GM21360 (cell line): Measurements from ENCODE around the gene SARDH.
"Not testable (repeated sequence)": the region's sequence is repeated elsewhere in the genome, so short reads cannot be mapped to it uniquely, and the experiment has no call there.

Source experiments
- ATAC-seq: cut with Tn5 transposase; IDR thresholded peaks from one replicate; pipeline ENCODE4 v1.9.1; 2021; ENCODE audit warnings: mild to moderate bottlenecking, moderate library complexity; ENCODE audit not compliant: unreplicated experiment

The SARDH gene

DNA sequence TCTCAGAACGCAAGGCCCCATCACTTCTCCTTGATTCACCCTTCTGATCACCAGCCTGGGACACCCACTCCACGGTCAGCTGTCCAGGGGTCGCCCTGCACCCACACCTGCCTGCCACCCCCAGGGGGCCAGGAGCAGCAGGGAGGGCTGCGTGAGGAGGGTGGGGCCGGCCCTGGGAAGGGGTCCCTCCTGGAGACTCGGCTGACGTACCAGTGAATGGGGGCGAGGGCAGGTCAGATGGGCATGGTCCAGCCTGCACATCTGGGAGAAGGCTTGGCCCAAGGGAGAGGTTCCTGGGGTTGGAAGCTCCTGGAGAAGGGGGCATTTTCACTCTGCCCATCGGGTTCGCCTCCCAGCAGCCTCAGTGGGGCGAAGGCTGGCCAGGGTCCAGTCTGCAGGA, 21.8 kb upstream of the SARDH start:
- ATAC-seq = no peak

DNA sequence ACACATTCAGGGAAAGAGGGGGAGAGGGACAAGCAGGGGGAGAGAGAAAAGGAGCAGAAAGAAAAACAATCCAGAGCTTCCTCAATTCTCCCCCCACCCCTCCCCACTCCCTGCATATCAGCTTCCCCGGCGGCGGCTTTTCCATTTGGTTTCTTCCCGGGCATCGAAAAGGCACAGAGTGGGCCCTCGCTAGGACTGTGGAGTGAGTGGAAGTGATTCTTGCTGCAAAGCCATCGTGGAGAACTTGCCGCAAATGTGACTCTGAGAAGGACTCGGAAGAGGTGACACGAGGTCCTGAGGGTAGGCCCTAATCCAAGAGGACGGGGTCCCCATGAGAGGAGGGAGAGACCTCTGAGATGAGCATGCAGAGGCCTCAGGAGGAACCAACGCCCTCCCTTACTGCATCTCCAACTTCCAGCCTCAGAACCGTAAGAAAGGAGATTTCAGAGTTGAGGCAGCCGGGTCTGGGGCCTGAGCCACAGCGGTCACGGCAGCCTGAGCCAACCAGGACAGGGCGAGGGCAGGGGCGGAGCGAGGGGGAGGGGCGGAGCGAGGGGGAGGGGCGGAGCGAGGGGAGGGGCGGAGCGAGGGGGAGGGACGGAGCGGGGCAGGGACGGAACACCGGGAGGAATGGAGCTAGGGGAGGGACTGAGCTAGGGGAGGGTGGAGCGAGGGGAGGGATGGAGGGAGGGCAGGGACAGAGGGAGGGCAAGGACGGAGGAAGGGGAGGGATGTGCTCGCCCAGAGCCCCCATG, 21.2 kb upstream of the SARDH start:
- no peak for ATAC-seq

DNA sequence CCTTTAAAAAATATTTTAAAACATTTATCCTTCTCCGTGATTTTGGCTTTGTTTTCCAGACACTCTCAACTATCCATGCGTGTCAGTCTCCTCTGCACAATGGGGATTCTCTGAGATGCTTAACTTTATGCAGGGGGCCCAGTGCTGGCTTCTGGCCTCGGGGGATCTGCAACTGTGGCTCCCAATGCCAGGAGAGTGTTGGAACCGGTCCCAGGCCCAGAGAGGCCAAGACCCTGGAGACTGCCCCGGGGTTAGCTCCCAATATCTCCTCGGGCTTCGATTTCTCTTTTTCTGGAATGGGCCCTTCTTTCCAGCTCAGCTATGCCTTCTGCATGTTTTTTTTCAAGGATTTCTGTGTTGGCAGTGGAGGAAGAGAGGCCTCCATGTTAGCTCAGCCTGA, 20.1 kb upstream of the SARDH start:
- ATAC-seq = no peak

DNA sequence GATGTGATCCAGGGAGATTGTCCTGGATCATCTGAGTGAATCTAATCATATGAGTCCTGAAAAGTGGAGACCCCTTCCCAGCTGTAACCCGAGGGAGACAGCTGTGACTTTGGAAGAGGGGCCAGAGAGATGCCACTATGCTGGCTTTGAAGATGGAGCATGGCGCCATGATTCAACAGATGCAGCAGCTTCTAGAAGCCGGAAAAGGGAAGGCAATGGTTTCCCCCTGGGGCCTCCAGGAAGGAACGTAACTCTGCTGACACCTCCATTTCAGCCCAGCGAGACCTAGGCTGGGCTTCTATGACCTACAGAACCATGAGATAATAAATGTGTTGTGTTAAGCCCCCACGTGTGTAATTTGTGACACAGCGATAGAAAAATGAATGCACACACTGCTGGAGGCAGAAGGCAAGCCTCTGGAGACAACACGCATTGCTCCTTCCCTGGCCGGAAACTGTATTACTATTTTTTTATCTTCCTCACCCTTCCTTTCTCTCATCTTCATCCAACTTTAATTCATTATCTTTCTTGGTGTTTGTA, 16.6 kb upstream of the SARDH start:
- ATAC-seq = no peak

DNA sequence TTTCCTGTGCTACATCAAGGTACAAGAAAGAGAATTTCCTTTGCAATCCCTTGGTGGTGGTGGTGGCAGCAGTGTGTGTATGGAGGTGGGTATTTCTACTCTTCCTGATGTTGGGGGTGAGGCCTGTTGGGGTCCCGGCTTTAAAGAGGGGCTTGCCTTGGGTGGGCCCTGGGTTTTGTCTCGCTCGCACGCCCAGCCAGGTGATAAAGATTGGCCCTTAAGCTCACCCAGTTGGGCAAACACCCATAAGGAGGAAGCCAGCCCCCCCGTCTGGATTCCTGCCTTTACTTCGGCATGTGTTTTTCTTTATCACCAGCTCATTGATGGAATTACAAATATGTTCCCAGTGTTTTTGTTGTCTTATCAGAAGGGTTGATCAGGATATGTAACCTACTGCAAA, 16.0 kb upstream of the SARDH start:
- ATAC-seq = no peak

DNA sequence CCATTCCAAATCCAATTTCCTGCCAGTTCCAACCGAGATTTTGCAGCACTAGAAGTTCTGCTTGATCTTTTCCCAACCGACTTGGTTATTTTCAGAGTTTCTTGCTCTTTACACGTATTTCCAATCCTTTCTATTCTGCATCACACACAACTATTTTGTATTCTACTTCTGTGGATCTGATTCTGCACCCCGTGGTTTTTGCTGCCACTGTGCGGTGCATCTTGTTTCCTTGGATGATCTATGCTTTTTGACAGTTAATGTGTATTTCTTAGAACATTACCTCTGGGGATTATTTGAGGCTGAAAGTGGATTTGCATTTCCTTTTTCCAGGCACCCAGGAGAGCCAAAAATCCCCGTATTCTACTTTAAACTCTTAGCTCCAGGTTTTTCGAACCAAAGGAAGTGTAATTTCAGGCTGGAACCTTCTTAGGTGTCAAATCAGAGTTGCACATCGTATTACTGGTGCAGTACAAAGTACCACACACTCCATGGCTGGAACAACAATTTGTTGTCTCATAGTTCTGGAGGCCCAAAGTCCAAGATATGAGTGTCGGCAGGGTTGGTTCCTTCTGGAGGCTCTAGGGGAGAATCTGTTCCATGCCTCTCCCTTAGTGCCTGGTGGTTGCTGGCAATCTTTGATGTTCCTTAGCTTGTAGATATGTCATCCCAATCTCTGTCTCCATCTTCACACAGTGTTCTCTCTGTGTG, 14.7 kb upstream of the SARDH start:
- ATAC-seq = no peak

DNA sequence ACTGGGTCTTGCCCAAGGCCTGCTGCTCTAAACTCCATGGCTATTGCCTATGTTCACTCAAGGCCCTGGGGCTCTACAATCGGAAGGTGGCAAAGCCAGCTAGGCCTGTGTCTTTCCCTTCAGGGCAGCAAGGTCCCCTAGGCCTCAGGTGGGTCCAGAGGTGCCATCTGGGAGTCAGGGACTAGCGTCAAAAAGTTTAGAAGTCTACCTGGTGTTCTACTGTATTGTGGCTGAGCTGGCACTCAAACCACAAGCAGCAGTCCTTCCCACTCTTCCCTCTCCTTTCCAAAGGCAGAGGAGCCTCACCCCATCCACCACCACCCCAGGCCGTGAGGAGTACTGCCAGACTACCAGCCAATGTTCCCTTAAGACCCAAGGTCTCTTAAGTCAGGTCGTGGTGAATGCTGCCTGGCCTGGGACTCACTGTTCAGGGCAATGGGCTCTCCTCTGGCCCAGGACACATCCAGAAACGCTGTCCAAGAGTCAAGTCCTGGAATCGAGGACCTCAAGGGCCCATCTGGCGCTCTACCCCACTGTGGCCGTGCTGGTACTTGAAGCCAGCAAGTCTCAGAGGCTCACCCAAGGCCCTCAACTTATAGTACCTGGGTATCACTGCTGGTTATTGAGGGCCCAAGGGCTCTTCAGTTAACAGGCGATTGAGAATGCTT, 13.0 kb upstream of the SARDH start:
- ATAC-seq = no peak

DNA sequence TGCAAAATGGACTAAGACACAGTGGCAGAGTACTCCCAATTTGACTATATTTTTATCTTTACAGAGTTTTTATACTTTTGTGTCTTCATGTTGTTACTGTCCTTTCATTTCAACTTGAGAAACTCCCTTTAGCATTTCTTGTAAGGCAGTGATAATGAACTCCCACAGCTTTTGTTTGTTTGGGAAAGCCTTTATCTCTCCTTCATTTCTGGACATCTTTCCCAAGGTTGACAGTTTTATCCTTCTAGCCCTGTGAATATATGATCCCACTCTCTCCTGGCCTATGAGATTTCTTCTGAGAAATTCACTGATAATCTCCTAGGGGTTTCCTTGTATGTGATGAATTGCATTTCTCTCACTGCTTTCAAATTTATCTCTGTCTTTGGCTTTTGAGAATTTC, 9.2 kb upstream of the SARDH start:
- no peak for ATAC-seq

DNA sequence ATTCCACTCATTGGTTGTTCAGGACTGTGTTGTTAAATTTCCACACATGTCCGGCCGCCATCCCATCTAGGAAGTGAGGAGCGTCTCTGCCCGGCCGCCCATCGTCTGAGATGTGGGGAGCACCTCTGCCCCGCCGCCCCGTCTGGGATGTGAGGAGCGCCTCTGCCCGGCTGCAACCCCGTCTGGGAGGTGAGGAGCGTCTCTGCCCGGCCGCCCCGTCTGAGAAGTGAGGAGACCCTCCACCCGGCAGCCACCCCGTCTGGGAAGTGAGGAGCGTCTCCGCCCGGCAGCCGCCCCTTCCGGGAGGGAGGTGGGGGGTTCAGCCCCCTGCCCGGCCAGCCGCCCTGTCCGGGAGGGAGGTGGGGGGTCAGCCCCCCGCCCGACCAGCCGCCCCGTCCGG, 6.4 kb upstream of the SARDH start:
- not testable (repeated sequence) for ATAC-seq

DNA sequence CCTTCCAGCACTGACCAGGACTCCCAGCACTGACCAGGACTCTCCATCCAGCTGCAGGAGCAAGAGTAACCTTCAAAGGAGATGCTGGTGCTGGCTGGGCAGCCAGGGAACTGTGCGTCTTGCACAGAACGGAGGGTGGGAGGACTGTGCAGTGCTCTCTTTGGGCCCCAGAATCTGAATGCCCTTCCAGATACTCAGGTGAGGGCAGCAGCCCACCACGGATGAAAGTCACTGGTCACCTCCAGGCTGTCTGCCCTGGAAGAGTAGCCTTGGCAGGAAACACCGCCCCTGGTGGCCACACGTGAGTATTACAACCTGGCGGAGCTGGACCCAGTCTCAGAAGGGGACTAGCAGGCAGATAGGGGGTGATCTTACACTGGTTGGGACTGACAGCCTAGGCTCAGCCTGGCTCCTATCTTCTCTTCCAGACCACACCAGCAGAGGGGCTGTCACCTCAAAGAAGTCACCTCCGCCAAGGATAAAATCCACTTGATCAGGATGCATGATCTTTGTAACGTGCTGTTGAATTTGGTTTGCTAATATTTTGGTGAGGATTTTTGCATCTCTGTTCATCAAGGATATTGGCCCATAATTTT, 4.8 kb upstream of the SARDH start:
- peak; percentile 76 for ATAC-seq

DNA sequence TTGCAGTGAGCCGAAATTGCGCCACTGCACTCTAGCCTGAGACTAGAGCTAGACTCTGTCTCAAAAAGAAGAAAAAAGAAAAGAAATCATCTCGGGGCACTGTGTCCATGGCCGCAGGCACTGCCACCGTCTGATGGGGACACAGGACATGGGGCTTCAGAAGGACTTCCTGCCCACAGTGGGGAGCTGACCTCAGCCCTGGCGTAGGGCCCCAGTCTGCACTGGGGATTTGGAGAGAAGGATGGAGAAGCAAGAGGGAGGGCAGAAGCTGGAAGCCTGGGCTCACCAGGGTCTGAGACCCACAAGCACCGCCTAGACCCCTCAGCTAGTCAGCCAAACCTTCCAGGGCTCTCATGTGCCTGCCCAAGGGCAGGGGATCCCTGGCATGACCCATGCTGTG, 4.1 kb upstream of the SARDH start:
- ATAC-seq = no peak

DNA sequence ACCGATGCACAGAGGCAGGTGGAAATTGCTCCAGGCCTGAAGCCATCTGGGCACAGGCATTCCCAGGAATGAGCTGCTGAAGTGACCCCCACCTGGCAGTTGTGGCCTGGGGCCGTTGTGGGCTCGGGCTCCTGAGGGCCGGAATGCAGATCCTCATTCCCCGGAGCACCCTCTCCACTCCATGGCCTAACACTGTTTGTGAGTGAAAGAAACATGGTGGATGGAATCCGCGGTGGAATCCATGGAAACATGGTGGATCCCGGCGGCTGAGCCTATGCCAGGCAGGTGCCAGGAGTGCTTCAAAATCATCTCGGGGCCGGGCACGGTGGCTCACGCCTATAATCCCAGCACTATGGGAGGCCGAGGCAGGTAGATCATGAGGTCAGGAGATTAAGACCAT, 3.6 kb upstream of the SARDH start:
- no peak for ATAC-seq

DNA sequence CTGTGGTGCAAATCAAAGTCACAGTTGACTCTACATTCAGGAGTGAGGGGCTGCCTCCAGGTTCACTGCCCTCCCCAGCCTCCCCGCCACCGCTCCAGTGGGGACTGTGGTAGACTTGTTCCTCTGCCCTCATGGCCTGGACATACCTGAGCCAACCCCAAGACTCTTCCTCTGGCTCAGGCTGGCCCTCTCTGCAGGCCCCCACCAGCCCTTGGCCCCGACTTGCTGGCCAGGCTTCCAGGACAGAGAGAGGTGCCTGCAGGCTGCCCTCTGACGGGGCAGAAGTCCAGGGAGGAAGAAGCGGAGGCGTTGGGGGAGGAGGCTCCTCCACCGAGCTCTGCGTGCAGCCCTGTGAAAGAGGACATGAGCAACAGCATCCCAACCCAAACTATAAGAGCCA, 2.8 kb upstream of the SARDH start:
- no peak for ATAC-seq

DNA sequence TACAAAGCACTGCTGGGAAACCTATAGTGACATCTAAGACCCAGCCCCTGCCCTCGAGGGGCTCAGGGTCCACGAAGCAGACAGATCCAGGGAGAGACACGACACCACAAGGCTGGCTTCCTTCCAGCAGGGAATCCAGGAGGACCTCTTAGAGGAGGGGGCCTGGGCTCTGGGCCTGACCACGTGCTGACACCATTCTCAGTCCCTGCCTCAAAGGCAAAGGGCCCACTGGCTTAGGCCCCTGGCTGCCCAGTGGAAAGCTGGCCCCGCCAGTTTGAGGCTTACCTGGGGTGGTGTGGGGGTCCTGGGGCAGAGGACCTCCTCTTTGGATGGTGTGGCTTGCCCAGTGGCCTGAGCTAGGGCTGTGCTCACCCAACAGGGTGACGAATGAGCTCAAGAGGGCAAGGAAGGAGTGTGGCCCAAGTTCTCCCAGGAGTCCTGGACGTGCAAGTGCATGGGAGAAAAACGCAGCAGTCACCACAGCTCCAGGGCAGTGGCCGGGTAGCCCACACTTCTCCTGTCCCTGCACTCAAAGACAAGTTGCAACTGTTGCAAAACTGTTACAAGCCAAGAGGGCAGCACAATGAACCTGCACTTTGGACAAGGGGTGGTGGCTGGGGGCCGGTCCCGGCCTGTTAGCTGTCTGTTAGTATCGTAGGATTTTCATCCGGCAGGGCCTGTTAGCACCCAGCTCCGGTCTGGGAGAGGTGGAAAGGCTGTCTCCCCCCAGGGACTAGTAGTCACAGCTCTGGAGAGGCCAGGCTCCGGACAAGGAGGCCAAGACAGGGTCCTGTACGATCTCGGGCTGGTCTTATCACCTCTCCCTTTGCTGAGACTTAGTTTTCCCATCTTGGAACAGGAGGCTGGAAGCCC, 1.5 kb upstream of the SARDH start:
- ATAC-seq = no peak

DNA sequence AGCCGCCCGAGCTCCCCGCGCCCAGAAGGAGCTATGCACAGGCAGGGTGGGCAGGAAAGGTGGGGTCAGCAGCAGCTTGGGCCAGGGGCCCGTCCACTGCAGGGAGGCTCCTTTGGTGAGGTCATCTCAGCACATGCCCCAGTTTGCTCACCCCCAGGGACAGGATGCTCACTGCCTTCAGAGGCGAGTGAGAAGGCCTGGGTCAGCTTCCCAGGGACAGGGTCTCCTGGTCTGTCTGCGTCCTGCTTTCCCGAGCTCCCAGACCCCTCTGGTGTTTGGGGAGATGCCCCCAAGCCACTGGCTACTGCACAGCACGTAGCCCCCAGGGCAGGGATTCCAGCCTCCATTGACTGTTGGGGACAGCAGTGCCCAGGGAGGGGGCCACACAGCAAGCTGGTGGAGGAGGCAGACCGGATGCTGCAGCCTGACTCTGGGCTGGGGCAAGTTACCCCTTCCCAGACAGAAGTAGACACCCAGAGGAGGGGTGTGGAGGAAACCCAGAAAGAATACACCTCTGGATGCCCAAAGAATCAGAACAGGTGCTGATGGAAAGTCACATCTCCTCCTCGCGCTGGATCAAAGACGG, 581 bp upstream of the SARDH start:
- no peak for ATAC-seq

DNA sequence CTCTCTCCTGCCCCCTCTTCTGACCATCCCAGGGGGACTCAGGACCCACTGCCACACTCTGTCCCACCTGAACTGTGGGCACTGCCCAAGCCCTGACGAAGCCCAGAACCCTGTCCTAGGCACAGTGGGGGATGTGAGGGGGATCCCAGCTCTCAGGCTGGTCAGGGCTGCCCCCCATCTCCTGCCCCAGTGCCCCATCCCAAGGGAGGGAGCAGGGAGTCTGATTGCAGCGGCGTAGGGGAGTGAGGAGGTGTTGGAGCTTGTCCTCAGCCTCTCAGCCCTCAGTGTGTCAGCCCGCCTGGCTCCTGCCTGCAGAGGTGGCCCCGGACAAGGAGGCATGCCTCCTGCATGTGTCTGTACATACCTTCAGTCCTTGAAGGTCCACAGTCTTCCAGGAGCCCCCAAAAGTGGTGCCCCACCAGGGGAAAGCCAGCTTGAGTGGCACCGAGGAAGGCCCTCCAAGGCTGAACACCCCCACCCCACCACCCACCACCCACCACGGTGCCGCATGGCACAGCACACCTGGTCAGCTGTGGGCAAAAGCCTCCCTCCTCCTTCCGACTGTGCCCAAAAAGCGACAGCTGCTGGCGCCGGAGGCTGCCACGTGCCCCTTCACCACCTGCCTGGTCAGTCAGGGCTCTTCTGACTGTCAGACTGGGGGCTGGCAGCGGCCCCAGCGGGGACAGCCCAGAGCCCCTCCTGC, 930 bp downstream of the SARDH start:
- no peak for ATAC-seq

DNA sequence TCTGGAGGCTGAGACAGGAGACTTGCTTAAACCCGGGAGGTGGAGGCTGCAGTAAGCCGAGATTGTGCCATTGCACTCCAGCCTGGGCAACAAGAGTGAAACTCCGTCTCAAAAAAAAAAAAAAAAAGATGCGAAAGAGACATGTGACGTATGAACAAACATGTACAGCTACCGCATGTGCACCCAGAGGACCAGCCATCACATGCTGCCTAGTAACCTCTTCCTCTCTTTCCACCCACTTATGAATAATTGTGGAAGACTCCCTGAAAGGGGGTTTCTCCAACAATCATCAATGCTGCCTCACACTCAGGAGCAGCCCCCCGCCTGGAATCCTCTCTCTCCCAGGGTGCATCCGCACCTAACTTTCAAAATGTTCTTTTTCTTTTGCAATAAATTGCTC, 2.2 kb downstream of the SARDH start:
- no peak for ATAC-seq

DNA sequence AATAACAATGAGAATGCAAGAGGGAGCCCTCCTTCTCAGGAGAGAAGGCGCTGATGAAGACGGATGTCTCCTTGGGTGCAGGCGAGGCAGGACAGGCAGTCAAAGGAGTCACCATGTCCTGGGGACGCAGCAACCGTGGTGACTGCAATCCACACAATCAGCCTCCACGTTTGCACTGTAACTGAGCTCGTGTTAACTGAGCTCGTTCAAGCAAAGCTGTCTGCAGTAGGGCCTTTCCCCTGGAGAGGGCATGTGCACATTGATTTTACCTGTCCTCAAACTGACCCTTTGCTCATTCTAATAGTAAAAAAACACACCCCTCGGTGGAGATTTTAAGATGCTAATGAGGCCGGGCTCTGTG, 2.8 kb downstream of the SARDH start:
- no peak for ATAC-seq

DNA sequence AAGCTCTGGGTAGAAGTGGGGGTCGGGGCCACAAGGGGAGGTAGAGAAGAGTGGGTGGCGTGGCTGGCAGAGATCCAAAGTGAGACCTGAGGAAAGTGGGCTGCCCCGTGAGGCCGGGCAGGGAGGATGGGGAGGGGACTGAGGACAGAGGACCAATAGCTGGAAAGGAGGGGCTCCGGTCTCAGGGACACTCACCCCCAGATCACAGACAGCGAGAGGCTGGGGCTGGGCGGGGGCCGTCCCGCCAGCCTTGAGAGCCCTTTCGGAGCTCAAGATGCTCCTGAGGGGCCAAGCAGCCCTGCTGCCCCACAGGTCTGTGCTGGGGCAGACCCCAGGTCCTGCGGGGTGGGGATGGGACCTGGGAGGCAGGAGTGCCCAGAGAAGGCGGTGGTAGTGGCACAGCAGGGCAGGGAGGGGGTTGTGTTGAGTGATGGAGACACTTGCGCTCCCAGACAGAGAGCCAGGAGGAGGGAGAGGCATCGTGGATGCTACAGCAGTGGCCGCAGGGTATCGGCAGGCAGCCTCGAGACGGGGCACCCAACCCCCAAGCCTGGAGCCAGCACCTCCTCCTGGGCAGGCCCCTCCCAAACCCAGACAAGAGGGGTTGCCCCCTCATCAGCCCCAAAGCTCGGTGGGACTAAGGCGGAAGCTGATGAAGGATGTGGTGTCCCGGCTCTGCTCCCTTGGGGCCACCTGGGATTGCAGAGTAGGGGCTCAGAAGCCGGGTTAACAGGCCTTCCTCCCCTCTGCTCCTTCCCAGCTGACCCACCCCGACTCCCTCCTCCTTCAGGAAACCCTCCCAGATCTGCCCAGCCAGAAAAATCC, 3.4 kb downstream of the SARDH start:
- ATAC-seq = no peak
